CD4-positive, alpha-beta T cell treated with Interleukin-10 for 1 hour (primary cell): ENCODE data around the gene CDON.

Experiments used
- DNase-seq: peaks from one replicate; pipeline ENCODE4 v3.0.0-alpha.2; 2020

Gene CDON, protein sequence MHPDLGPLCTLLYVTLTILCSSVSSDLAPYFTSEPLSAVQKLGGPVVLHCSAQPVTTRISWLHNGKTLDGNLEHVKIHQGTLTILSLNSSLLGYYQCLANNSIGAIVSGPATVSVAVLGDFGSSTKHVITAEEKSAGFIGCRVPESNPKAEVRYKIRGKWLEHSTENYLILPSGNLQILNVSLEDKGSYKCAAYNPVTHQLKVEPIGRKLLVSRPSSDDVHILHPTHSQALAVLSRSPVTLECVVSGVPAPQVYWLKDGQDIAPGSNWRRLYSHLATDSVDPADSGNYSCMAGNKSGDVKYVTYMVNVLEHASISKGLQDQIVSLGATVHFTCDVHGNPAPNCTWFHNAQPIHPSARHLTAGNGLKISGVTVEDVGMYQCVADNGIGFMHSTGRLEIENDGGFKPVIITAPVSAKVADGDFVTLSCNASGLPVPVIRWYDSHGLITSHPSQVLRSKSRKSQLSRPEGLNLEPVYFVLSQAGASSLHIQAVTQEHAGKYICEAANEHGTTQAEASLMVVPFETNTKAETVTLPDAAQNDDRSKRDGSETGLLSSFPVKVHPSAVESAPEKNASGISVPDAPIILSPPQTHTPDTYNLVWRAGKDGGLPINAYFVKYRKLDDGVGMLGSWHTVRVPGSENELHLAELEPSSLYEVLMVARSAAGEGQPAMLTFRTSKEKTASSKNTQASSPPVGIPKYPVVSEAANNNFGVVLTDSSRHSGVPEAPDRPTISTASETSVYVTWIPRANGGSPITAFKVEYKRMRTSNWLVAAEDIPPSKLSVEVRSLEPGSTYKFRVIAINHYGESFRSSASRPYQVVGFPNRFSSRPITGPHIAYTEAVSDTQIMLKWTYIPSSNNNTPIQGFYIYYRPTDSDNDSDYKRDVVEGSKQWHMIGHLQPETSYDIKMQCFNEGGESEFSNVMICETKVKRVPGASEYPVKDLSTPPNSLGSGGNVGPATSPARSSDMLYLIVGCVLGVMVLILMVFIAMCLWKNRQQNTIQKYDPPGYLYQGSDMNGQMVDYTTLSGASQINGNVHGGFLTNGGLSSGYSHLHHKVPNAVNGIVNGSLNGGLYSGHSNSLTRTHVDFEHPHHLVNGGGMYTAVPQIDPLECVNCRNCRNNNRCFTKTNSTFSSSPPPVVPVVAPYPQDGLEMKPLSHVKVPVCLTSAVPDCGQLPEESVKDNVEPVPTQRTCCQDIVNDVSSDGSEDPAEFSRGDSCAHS (N-terminal part only)

DNA sequence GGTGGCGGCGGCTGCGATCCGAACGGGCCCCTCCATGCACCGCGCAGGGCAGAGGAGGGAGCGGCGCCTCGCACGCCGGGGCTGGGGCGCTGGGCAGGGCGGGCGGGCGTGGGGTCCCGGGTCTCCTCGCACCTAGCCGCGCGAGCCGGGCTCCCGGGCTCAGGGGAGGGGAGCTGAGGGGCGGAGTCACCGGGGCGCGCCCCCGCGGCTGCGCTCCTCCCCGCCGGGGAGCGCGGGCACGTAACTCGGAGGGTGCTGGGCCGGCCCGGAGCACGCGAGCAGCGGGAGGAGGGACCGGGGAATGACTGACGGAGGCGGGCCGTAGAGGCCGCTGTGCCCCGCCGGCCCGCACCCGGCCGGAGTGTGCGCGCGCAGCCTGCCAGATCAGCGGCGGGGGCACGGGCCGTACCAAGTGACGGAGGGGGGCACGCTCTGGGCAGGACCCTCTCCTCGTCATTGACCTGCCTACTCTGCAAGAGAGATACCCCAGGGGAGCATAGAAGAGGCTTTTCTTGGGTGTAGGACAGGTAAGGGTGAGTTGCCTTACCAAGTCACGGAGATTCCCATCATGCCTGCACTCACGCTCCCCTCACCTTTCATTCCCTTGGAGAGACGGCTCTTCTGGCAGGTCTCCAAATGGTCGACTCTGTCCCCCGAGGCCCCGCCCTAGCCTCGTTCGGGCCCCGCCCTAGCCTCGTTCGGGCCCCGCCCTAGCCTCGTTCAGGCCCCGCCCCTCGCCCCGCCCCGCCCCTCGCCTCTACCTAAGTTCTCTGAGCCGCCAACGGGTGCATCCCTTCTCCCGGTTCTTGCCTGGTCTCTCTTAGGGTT is at the start of gene CDON:
TSS of gene CDON (minus strand) at position 188 of the 828 bp plus-strand sequence. CDS start 39,390 bp downstream, outside the sequence.
- peak; percentile 92 for DNase-seq

DNA sequence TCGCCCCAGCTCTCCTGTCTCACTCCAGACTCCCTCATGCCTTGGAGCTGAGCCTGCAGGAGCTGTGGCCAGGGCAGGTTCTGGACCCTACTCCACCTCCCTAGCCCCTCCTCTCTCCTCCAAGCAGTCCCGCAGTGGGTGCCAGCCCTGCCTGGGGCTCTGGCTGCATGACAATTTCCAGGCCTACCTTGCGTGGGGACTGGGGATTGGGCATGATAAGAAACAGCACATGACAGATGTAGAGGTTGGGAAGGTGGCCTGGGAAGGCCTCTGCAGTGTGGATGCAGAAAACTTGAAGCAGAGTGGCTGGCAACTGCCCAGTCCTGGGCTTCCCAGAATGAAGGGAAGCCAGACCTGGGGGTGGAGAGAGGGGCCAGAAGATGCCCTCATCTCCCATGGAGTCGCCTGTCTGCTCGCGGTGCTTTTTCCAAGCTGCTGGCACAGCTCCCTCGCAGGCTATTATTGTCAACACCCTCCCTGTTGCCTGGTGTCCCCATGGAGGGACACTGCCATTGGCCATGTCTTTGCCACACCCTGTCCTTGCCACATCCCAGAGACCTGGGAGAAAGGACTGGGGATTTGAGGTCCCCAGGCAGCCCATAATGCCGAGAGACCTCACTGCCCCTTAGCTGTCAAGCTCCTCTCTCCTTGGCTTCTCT is 48.9 kb upstream of the CDON start:
- no peak for DNase-seq

DNA sequence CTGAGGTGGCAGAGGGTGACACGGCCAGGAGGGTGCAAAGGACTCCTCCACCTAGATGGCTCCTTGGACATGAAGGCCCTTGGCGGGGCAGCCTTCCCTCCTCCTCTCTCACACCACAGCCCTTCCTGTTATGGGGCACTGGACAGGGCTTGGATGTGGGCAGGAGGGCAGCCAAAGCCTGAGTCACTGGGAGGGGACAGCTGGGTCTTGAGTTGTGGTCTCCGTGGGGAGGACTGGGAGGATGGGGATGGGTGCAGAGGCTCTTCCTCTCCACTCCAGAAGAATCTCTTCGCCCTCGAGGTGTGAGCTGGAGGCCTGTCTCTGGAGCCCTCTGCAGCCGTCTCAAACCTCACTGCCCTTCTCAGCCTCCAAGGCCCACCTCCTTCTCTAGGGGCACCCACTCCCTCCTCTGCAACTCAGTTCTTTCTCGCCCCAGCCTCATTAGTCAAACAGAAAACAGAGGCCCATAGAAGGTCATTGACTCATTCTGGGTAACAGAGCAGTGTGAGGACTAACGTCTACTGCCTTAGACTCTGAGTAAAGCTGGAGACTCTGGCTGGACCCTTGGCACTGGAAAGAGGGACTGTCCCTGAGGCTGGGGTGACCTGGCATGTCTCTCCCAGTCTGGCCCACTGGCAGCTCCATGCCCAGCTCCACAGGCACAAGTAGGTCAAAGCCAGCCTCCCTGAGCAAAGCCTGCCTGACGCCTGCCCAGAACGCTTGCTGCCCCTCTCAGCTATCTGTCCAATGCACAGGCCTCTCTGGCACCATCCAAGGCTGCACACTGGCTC is 47.5 kb upstream of the CDON start:
- DNase-seq = no peak

DNA sequence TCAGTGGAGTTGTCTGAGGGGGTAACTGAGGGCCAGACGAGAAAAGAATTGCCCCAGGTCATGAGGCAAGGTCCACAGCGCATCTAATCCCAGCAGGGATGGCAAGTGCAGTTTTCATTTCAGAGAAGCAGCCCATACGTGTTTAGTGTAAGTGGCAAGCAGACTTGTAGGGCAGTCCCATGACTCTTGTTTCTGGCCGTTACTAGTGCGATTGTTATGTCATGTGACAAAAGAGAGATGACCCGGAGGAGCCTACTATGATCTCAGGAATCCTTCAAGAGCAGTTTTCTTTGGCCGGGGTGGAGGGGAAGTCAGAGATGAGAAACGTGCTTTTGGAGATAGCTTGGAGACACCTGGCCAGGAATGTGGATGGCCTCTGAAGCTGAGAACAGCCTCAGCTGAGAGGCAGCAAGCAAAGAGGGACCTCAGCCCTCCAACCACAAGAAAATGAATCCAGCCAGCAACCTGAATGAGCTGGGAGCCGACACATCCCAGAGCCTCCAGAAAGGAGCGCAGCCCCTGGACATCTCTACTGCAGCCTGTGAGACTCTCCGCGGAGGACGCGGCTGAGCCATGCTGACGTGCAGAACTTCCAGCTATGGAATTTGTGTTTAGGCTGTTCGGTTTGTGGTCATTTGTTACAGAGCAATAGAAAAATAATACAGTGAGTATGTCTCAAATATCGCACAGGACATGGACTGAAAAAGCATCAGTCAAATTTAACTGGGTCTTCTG is 44.1 kb upstream of the CDON start:
- DNase-seq = no peak

DNA sequence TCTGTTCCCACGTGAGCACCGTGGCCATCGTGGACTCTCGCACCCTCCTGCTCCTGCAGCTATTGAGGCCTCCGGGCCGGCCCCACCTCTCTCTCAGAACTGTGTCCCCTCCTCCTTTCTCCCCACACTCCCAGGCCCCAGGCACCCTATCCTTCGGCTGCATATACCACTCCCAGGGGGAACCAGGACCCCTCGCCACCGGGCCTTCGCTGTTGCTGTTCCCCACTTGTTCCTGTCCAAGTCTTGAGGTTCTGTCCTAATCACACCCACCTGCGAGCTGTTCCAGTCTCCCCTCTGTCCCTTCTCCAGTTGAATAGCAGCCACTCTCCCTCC is 43.0 kb upstream of the CDON start:
- DNase-seq = no peak

DNA sequence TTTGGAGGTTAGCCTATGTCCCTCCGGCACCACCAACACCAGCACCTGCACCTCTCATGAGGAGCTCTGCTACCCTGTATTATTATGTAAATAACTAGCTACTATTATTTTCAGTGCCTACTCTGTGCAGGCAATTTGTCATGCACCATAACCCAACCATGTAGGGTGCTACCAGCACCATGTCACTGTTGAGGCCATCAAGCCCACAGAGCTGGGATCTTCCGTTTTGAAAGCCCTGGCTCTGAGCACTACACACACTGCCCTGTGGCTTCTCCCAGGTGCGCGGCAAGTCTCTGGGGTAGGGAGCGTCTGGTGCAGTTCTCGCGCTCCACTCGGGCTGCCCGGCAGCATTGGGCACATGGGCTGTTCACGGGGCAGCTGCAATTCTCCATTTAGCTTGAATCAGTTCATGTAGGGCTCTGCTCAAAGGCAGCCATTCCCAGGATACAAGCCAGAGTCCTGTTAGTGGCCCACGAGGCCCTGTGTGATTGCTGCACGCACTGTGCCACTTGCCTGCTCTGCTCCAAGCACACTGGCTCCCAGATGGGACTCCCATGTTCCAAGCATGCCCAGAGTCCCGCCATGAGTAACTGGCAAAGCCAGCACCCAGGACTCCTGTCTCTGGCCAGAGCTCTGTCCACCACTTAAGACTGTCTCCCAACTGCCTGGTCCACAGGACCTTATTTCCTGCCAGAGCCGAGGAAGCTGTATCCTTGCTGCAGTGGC is 42.5 kb upstream of the CDON start:
- DNase-seq = no peak

DNA sequence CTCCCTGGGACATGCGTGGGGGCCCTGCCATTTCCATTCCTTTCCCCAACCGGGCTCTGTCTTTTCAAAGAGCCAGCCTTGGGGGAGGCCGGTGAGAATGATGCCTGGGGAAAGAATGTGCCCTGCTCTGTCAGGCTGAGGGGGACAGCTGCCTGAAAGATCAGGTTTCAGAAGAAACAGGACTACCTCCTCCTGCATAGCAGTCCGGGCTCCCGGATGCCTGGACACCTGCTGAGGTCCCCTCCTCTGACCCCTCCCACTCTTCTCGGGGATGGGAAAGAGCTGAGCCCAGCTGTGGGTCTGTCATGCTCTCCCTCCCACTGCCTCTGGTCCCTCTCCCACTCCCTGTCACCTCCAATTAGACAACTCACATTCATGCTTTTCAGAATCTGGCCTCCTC is 41.8 kb upstream of the CDON start:
- no peak for DNase-seq

DNA sequence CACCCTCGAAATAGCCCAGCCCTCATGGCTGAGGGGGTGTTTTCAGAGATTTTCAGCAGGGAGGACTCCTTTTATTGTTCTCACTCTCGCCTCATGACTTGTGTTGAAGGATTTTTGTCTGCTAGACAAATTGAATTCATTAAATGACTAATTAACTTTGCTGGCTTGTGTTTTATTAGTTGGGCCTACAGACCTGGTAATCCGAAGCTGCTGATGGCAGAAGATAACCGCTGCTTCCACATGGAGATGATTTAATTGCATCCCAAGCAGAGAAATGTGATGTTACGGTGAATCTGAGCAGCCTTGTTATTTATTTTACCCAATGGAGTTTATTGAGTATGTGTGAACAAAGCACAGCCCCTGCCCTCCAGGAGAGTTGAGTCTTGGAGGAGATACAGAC is 40.5 kb upstream of the CDON start:
- DNase-seq = no peak

DNA sequence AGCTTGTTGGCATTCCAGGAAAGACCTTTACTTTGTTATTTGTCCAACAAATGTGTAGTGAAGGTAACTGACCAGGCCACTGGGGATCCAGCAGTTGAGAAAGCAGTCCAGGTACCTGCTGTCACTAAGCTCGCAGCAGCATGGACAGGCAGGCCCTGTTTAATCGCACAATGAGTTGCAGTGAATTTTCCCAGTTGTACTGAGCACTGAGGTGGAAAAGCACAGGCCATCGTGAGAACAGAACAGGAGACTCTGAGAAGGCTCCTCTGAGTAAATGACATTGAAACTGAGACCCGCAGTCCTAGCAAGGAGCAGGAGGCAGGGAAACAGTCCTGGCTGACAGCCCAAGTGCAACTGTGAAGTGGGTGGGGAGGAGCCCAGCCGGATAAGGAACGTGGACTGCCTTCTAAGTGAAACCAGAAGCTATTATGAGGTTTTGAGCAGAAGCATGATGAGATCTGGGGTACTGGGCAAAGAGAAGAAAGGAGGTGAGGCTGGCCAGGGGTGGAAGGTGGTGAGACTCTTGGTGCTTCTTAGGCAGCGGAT is 39.8 kb upstream of the CDON start:
- DNase-seq = no peak

DNA sequence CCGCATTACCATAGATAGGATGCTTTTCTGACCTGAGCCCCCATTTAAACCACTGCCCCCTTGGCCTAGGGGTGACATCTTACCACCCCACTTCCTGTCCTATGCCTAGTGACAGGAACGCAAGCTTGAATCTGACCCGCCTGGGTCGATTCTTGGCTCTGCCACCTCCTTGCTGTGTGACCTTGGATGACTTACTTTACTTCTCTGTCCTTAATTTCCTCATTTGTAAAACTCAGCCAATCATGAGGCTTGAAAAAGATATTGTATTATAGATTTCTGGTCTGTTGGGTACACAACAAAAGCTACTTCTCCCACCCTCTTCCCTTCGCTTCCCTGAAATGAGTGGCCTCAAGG is 39.2 kb upstream of the CDON start:
- DNase-seq = no peak

DNA sequence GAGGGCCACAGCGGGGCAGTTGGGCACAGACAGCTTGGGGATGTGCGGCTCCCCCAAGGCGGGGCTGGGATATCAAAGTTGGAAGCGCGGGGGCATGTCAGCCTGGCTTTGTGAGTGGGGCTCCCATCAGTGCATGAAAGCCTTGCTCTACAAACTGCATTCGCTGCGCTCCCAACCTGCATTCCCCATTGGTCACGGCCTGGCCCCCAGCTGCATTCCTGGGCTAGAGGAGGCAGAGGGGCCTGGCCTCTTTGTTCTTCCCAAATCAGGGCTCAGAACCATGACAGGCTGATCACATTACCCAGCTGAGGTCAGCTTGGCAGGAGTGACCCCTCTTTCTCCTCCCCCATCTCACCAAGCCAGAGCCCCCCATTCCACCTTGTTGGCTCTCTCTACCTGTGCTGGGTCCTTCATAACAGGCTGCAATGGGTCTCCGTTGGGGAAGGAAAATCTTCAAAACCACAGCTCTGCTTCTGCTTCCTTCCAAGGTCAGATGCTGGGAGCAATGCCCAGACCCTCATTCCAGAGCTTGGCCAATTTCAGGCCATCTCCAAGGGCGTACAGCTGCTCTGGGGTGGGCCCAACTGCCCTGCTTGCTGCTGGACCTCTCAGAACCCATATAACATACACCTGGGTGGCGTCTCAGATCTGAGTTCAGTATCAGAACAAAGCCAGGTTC is 38.7 kb upstream of the CDON start:
- DNase-seq = no peak

DNA sequence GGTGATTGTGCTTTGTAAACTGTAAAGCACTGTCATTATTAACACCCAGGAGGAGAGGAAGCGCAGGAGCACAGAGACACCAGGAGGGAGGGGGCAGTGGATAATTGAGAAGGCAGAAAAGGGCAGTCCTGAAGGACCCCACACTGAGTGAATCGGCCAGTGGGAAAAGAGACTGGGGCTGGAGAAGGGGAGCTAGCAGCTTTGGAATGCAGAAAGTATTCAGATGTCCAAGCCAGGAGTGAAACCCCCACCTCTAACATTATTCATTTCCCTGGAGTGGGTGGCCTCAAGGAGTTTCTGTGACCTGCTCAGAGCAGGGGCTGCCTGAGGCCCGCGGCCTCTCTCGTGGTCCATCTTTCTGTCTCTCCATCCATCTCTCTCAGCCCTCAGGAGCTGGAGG is 38.0 kb upstream of the CDON start:
- no peak for DNase-seq

DNA sequence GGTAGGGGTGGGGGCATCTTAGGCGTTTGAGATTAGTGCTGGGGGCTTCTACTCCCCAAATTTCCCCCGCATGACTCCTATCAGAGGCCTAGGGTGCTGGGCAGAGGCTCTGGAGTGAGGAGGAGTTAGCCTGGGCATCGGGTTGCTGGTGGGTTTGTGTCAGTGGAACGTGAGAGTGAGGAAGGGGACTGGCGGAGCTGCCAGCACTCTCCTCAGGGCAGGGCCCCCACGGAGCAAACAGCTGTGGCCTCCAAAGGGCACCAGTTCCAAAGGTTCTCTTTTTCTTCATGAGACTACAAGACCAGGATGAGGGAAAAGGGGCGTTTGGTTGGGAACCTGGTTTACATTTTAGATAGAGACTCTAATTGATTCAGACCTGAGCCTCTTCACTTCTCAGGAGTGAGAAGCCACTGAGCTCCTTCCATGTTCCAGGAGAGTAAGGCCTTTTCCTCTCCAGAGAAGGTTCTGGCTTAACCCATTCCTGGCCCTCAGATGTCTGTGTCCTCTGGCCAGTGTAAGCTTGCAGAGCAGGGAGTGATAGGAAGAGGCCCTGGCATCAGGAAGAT is 35.6 kb upstream of the CDON start:
- no peak for DNase-seq

DNA sequence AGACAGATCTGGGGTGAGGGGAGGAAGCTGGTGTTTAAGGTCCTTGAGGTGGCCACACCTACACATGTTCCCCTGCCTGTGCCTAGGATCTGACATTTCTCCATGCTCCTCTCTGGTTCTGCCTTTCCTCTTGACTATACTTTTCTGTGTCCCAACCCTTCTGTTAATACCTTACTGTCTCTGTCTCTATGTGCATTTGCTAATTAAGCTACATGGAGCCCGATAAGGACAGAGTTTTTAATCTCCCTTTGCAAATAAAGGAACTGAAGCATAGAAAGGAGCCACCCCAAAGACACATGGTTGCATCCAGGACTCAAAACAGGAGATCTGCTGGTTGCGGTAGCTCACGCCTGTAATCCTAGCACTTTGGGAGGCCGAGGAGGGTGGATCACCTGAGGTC is 33.1 kb upstream of the CDON start:
- DNase-seq = no peak

DNA sequence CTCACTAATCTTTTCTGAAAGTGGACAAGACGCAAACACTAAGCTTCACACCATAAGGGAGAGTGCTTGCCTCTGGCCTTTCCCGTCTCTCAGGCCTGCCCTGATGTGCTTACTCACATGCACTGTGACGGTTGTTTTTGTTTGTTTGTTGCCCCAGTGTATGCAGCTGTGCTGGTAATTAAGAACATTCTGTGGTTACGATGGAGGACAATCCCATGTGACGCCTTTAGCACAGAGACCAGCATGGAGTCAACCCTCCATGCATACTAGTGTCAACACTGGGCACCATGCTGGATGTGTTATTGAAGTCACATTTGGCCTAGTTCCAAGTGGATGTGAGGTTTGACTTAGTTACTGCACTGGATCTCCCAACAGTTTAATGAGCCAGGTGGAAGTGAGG is 27.8 kb upstream of the CDON start:
- no peak for DNase-seq

DNA sequence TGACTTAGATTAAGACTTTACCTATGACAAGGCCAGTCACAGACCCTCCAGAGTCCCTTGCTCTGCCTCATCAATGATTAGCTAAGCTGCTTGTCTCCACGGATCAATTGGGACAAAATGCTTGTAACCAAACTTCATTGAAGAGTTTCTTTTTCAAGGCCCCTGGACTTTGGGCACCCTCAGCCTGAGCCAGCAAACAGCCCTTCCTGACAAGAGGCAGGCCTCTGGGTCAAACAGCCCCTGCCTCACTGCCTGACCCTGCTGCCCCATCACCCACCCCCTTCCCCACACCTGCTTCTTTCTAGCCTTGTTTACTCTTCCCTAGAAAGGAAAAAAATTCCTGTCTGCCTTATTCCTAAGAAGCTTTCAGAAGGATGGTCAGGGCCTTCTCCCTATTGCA is 26.3 kb upstream of the CDON start:
- DNase-seq = no peak

DNA sequence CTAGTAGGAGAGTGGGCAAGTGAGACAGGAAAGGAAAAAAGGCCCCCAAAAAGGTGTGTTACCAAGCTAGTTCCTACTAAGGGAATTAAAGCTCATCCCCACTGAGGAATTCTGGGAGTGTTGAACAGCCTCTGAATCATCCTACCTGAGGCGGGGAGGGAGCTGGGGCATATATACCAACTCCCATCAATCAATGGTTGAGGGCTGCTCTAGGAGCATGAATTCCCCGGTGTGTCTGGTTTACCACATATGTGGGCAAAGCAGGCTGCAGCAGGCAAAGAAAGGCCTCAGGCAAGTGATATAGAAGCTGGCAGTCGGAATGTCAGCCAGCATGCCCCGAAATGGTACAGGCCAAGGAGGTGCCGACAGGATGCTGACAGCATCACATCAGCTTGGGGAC is 23.6 kb upstream of the CDON start:
- DNase-seq = no peak

DNA sequence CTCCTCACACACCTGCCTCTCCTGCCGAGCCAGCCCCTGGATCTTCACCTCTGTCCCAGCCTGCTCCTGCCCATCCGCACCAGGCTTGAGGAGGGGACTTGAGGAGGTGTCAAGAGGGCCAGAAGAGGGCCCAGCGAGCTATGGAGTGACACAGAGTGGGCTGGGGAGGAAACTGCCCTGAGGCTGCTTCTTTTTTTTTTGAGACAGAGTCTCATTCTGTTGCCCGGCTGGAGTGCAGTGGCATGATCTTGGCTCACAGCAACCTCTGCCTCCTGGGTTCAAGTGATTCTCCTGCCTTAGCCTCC is 21.9 kb upstream of the CDON start:
- no peak for DNase-seq
